K562 (cell line): ENCODE data around the gene TBC1D1. TPM values are rescaled to one million over a fixed set of nuclear protein-coding genes. Genes with fewer than 3 reads are reported as not detected.

Experiments used
- DACH1 ChIP-seq: fragments of 450-650 bp; IDR thresholded peaks from 2 replicates; pipeline ENCODE4 v1.6.1; 2018; ENCODE audit not compliant: partially characterized antibody
- DNMT1 ChIP-seq: fragments of 450-650 bp; IDR thresholded peaks from 2 replicates; pipeline ENCODE4 v1.6.1; 2016; ENCODE audit warnings: antibody characterized with exemption, mild to moderate bottlenecking
- FOXK1 ChIP-seq: sonication (generic); formaldehyde crosslinking; IDR thresholded peaks from 2 replicates; pipeline ENCODE4 v1.8.0; 2022; ENCODE audit warnings: missing genetic modification reagents, mild to moderate bottlenecking, borderline replicate concordance
- HDAC6 ChIP-seq: IDR thresholded peaks from 2 replicates; pipeline ENCODE4 v1.6.1; 2012; ENCODE audit warnings: low read depth, mild to moderate bottlenecking, control low read depth, inconsistent platforms, low read length, moderate library complexity
- HIVEP1 ChIP-seq: fragments of 250-450 bp; sonication (Bioruptor Pico); IDR thresholded peaks from 2 replicates; pipeline ENCODE4 v1.4.0; 2020; ENCODE audit warnings: mild to moderate bottlenecking
- KDM2B ChIP-seq: fragments of 250-450 bp; sonication (Bioruptor Pico); IDR thresholded peaks from 2 replicates; pipeline ENCODE4 v1.8.0; 2021; ENCODE audit warnings: mild to moderate bottlenecking, moderate library complexity
- LEF1 ChIP-seq: fragments of 450-650 bp; IDR thresholded peaks from 2 replicates; pipeline ENCODE4 v1.6.1; 2016; ENCODE audit warnings: mild to moderate bottlenecking
- MCM3 ChIP-seq: fragments of 450-650 bp; IDR thresholded peaks from 2 replicates; pipeline ENCODE4 v1.6.1; 2016
- MXD1 ChIP-seq: fragments of 250-450 bp; sonication (Bioruptor Pico); IDR thresholded peaks from 2 replicates; pipeline ENCODE4 v1.8.0; 2021; ENCODE audit warnings: borderline replicate concordance, mild to moderate bottlenecking, moderate library complexity; ENCODE audit not compliant: poor library complexity, severe bottlenecking
- NFIC ChIP-seq: fragments of 450-650 bp; IDR thresholded peaks from 2 replicates; pipeline ENCODE4 v1.6.1; 2017; ENCODE audit warnings: mild to moderate bottlenecking, inconsistent platforms
- PHB2 ChIP-seq: fragments of 450-650 bp; IDR thresholded peaks from 2 replicates; pipeline ENCODE4 v1.6.1; 2017; ENCODE audit warnings: low read depth
- POLR3G ChIP-seq: IDR thresholded peaks from 2 replicates; pipeline ENCODE4 v1.6.1; 2011; ENCODE audit not compliant: insufficient read length, insufficient replicate concordance; ENCODE audit errors: extremely low read depth
- RREB1 ChIP-seq: fragments of 250-450 bp; sonication (Bioruptor Pico); IDR thresholded peaks from 2 replicates; pipeline ENCODE4 v1.4.0; 2020
- SNAPC5 ChIP-seq: fragments of 250-450 bp; sonication (Bioruptor Pico); IDR thresholded peaks from 2 replicates; pipeline ENCODE4 v1.8.0; 2021; ENCODE audit warnings: moderate library complexity, mild to moderate bottlenecking, inconsistent platforms
- VEZF1 ChIP-seq: fragments of 200-800 bp; sonication (Bioruptor generic); IDR thresholded peaks from 2 replicates; pipeline ENCODE4 v1.6.1; 2017; ENCODE audit warnings: missing genetic modification characterization, missing compliant biosample characterization
- ZNF140 ChIP-seq: fragments of 250-450 bp; sonication (Bioruptor Pico); IDR thresholded peaks from 2 replicates; pipeline ENCODE4 v1.8.0; 2021; ENCODE audit warnings: moderate library complexity, mild to moderate bottlenecking, inconsistent platforms
- ZNF217 ChIP-seq: sonication (generic); formaldehyde crosslinking; IDR thresholded peaks from 2 replicates; pipeline ENCODE4 v1.8.0; 2022; ENCODE audit warnings: mild to moderate bottlenecking, missing genetic modification reagents
- ZNF644 ChIP-seq: fragments of 200-800 bp; sonication (Bioruptor generic); IDR thresholded peaks from 2 replicates; pipeline ENCODE4 v1.6.1; 2016; ENCODE audit warnings: low read depth, missing genetic modification characterization, missing compliant biosample characterization
- ZNF766 ChIP-seq: fragments of 200-800 bp; sonication (Bioruptor generic); conservative IDR thresholded peaks from 2 replicates; pipeline ENCODE4 v1.6.1; 2016; ENCODE audit warnings: missing genetic modification characterization, missing compliant biosample characterization
- polyA plus RNA-seq, 8 experiments: library from polyadenylated mRNA; depleted of rRNA in 4 of 8; stranded (reverse) in 5 of 8; unstranded in 3 of 8; fragments of >200 nt; fragmentation: Nextera tagmentation in 2 of 8; fragmentation: Illumina TruSeq in 1 of 8; extraction: Ambion mirVana in 2 of 8; extraction: Trizol in 1 of 8; gene quantifications; 2 replicates each; pipeline versions ENCODE4 v1.2.1 to v1.2.3, GENCODE V29; 2011 to 2014; ENCODE audit warnings: inconsistent platforms in 1 of 8, missing spikeins in 1 of 8
- total RNA-seq, 7 experiments: library from RNA; depleted of rRNA in 6 of 7; stranded (reverse); fragments of >200 nt in 6 of 7; fragmentation: Illumina TruSeq in 2 of 7; extraction: Trizol in 2 of 7; gene quantifications; 2 replicates each; pipeline versions ENCODE4 v1.2.1 to v1.2.3, GENCODE V29; 2011 to 2021; ENCODE audit warnings: low replicate concordance in 1 of 7

The TBC1D1 gene
- total and polyA plus RNA-seq, 9 of the 15 experiments (the other 6 are each of a cell fraction or from before 2014, with no cell fraction given): 0.59 to 14.2 (median 8.8) TPM

DNA sequence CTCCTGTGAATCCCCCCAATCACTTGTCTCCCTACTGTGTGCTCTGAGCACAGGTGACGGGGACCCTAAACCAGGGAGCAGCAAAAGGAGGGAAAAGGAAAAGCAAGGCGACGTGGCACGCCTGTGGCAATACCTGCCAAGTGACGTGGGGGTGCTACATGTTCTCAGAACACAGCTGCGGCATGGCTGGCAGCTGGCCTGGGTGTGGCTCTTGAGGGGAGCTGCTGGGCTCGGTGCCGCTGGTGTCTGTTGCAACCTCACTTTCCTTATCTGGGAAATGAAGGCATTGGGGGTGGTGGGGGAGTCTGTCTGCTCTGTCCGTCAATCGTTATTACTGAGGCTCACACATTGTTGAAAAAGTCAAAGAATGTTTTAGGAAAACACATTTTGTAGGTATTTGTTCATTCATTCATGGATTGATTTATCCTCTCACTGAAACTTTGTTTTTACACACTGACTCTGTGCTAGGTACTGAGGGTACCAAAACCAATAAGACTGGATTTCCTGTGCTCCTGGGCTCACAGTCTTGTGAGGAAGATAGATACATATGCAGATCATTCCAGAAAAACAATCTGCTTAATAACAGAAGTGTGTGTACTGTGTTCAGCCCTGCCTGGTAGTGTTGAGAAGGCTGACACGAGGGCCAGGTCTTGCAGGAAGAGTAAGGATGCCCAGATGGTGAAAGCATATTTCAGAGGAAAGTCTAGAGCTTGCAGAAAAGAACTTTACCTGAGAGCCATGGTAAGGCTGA, 286.9 kb downstream of the TBC1D1 start (continued):
- TF ChIP-seq RREB1 (CRISPR knock-in tag): no peak
- no peak for TF ChIP-seq ZNF140 (CRISPR knock-in tag)
- no peak for TF ChIP-seq SNAPC5 (CRISPR knock-in tag)
- TF ChIP-seq ZNF217 (CRISPR knock-in tag): no peak
- no peak for TF ChIP-seq KDM2B (CRISPR knock-in tag)
- peak; percentile 26; the same call in 1 of the 2 replicates for TF ChIP-seq NFIC
- TF ChIP-seq ZNF644: no peak
- TF ChIP-seq VEZF1 (CRISPR knock-in tag): peak; percentile 40; the same call in 1 of the 2 replicates
- TF ChIP-seq LEF1: peak; percentile 17; the same call in 1 of the 2 replicates
- no peak for TF ChIP-seq MXD1 (CRISPR knock-in tag)
- no peak for TF ChIP-seq MCM3
- TF ChIP-seq HDAC6: no peak
- TF ChIP-seq FOXK1: no peak
- no peak for TF ChIP-seq HIVEP1 (CRISPR knock-in tag)
- TF ChIP-seq DNMT1: no peak
- peak; percentile 51 for TF ChIP-seq DACH1
- no peak for TF ChIP-seq PHB2
- no peak for TF ChIP-seq POLR3G
- no peak for TF ChIP-seq ZNF766 (CRISPR knock-in tag)
